ENCODE data around the gene YEATS2.

Gene YEATS2

GRCh38 chr3:183801601-183802000 lies 104.0 kb downstream of the YEATS2 start:
- DNase-seq = no peak
- no peak for TF ChIP-seq POLR2A (IDR thresholded peaks at IDR 0.05; ENCODE audit: low read length)
- no peak for TF ChIP-seq GATA1 (IDR thresholded peaks at IDR 0.05; ENCODE audit: low read depth, low read length)

- TF ChIP-seq POLR2A (IDR thresholded peaks at IDR 0.05; ENCODE audit: low read length) = no peak
- TF ChIP-seq GATA1 (IDR thresholded peaks at IDR 0.05; ENCODE audit: low read depth, low read length) = no peak
These were observed 105.4 kb downstream of the YEATS2 start for GRCh38 chr3:183802989-183803388.

GRCh38 chr3:183807209-183807728 lies 109.7 kb downstream of the YEATS2 start:
- no peak for DNase-seq
- no peak for TF ChIP-seq POLR2A (IDR thresholded peaks at IDR 0.05; ENCODE audit: low read length)
- no peak for TF ChIP-seq GATA1 (IDR thresholded peaks at IDR 0.05; ENCODE audit: low read depth, low read length)

More at GRCh38 chr3:183802989-183803388, 105.4 kb downstream of the YEATS2 start:
- no peak for DNase-seq

GRCh38 chr3:183807881-183808280 lies 110.3 kb downstream of the YEATS2 start:
- no peak for DNase-seq
- TF ChIP-seq GATA1 (IDR thresholded peaks at IDR 0.05; ENCODE audit: low read depth, low read length) = no peak
- no peak for TF ChIP-seq POLR2A (IDR thresholded peaks at IDR 0.05; ENCODE audit: low read length)

- TF ChIP-seq GATA1 (IDR thresholded peaks at IDR 0.05; ENCODE audit: low read depth, low read length) = no peak
- no peak for TF ChIP-seq POLR2A (IDR thresholded peaks at IDR 0.05; ENCODE audit: low read length)
- no peak for DNase-seq
These were observed 110.8 kb downstream of the YEATS2 start for GRCh38 chr3:183808355-183808754.

- no peak for DNase-seq
These were observed 111.7 kb downstream of the YEATS2 start for GRCh38 chr3:183809270-183809669.

GRCh38 chr3:183810643-183811594 lies 113.3 kb downstream of the YEATS2 start:
- DNase-seq = no peak
- no peak for TF ChIP-seq GATA1 (IDR thresholded peaks at IDR 0.05; ENCODE audit: low read depth, low read length)
- TF ChIP-seq POLR2A (IDR thresholded peaks at IDR 0.05; ENCODE audit: low read length) = no peak

More at GRCh38 chr3:183809270-183809669, 111.7 kb downstream of the YEATS2 start:
- no peak for TF ChIP-seq POLR2A (IDR thresholded peaks at IDR 0.05; ENCODE audit: low read length)
- no peak for TF ChIP-seq GATA1 (IDR thresholded peaks at IDR 0.05; ENCODE audit: low read depth, low read length)

- TF ChIP-seq POLR2A (IDR thresholded peaks at IDR 0.05; ENCODE audit: low read length) (no peak), GATA1 (IDR thresholded peaks at IDR 0.05; ENCODE audit: low read depth, low read length) (no peak)
- no peak for DNase-seq
These were observed 114.0 kb downstream of the YEATS2 start for GRCh38 chr3:183811638-183812037.

- DNase-seq = no peak
- TF ChIP-seq POLR2A (IDR thresholded peaks at IDR 0.05; ENCODE audit: low read length) = no peak
- no peak for TF ChIP-seq GATA1 (IDR thresholded peaks at IDR 0.05; ENCODE audit: low read depth, low read length)
These were observed 115.3 kb downstream of the YEATS2 start for GRCh38 chr3:183812761-183813445.

GRCh38 chr3:183814240-183814639 lies 116.6 kb downstream of the YEATS2 start:
- TF ChIP-seq GATA1 (IDR thresholded peaks at IDR 0.05; ENCODE audit: low read depth, low read length) = no peak
- no peak for TF ChIP-seq POLR2A (IDR thresholded peaks at IDR 0.05; ENCODE audit: low read length)
- DNase-seq = no peak

- TF ChIP-seq POLR2A (IDR thresholded peaks at IDR 0.05; ENCODE audit: low read length) = no peak
- TF ChIP-seq GATA1 (IDR thresholded peaks at IDR 0.05; ENCODE audit: low read depth, low read length) = no peak
- DNase-seq = no peak
These were observed 118.0 kb downstream of the YEATS2 start for GRCh38 chr3:183815563-183815940.

GRCh38 chr3:183815951-183816475 lies 118.4 kb downstream of the YEATS2 start:
- DNase-seq = no peak
- no peak for TF ChIP-seq GATA1 (IDR thresholded peaks at IDR 0.05; ENCODE audit: low read depth, low read length)
- no peak for TF ChIP-seq POLR2A (IDR thresholded peaks at IDR 0.05; ENCODE audit: low read length)

- TF ChIP-seq POLR2A (IDR thresholded peaks at IDR 0.05; ENCODE audit: low read length) (no peak), GATA1 (IDR thresholded peaks at IDR 0.05; ENCODE audit: low read depth, low read length) (no peak)
These were observed 119.3 kb downstream of the YEATS2 start for GRCh38 chr3:183816681-183817510.

More at GRCh38 chr3:183816681-183817510, 119.3 kb downstream of the YEATS2 start:
- no peak for DNase-seq
